GM18951 (cell line): ENCODE data around the gene ABCB10.

Source experiments
- POLR2A ChIP-seq: IDR thresholded peaks from 4 replicates; pipeline ENCODE4 v1.6.1; 2011; ENCODE audit warnings: mild to moderate bottlenecking; ENCODE audit not compliant: insufficient read length, insufficient read depth; ENCODE audit errors: extremely low read depth
- in situ Hi-C: fragments of 300-500 bp; cut with MboI; formaldehyde crosslinking; loops from one replicate; pipeline ENCODE4 v1.12.0; 2022; ENCODE audit warnings: low sequenced_read_pairs, mixed read lengths, inconsistent platforms; ENCODE audit not compliant: unreplicated experiment

The ABCB10 gene

GRCh38 chr1:229582715-229583114, 24.2 kb upstream of the ABCB10 start:
- in situ Hi-C loops = no loop called here
- TF ChIP-seq POLR2A = no peak

GRCh38 chr1:229582011-229582694, 23.6 kb upstream of the ABCB10 start:
- no peak for TF ChIP-seq POLR2A
- in situ Hi-C loops = no loop called here

- in situ Hi-C loops = no loop called here
- no peak for TF ChIP-seq POLR2A
Measured at GRCh38 chr1:229581485-229581884, 23.0 kb upstream of the ABCB10 start.

DNA sequence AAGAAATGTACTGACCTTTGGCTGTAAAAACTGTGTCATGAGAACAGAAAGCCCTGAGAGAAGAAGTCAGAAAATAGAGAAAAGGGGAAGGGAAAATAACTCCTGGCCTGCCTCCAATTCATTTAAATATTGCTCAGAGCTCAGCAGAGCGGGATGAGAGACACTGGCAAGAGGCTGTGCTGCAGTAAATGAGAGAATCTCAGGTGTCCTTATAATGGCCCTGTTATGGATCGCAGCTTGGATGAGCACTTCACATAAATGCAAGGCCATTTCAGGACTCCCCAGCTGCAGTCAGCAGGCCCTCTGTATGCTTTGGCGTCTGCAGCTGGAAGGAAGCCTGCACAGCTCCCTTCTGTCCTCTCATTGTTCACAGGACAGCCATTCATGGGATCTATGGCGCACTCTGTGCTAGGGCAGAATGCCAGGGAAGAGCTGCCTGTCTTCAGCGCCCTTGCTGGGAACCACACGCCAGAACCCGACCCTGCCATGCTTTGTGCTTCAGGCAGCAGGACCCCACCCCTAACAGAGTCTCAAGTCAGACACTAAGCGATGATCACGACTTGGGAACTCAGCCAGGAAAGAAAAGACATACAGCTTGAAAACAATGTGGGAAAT, 20.7 kb upstream of the ABCB10 start:
- in situ Hi-C loops = no loop called here
- TF ChIP-seq POLR2A = no peak

GRCh38 chr1:229578168-229579058, 19.9 kb upstream of the ABCB10 start:
- TF ChIP-seq POLR2A = no peak
- in situ Hi-C loops = no loop called here

- TF ChIP-seq POLR2A = no peak
- in situ Hi-C loops = no loop called here
Measured at GRCh38 chr1:229574679-229575442, 16.4 kb upstream of the ABCB10 start.

GRCh38 chr1:229572286-229572685, 13.8 kb upstream of the ABCB10 start:
- no peak for TF ChIP-seq POLR2A
- in situ Hi-C loops = no loop called here

DNA sequence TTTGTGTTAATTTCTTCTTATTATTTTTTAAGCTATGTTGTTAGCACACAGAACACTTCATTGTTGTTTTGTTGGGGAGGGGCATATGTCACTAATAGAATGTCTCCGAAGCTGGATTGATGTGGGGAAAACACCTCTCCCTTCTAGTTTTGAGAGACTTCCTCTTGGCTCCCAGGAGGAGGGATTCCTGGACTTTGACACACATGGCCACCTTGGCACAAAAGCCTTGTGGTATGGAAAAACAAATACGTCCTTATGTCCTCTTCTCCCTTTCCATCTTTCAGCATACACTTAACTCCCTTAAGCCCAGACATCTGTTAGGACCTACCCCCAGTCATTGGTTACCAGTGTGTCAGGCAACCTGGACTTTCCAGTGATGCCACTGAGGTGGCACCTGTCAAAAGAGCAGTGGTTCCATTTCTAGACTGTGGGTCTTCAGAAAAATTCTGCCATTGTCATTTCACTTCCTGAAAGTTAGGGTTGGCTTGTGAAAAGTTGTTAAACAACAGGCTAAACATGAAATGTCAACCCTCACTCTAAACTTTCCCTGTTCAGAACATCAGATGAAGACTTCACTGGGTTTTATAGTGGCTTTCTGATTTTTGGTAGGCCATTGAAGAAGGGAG, 12.5 kb upstream of the ABCB10 start:
- TF ChIP-seq POLR2A = no peak
- in situ Hi-C loops = no loop called here

- no peak for TF ChIP-seq POLR2A
- in situ Hi-C loops = no loop called here
Measured at GRCh38 chr1:229570305-229570704, 11.8 kb upstream of the ABCB10 start.

DNA sequence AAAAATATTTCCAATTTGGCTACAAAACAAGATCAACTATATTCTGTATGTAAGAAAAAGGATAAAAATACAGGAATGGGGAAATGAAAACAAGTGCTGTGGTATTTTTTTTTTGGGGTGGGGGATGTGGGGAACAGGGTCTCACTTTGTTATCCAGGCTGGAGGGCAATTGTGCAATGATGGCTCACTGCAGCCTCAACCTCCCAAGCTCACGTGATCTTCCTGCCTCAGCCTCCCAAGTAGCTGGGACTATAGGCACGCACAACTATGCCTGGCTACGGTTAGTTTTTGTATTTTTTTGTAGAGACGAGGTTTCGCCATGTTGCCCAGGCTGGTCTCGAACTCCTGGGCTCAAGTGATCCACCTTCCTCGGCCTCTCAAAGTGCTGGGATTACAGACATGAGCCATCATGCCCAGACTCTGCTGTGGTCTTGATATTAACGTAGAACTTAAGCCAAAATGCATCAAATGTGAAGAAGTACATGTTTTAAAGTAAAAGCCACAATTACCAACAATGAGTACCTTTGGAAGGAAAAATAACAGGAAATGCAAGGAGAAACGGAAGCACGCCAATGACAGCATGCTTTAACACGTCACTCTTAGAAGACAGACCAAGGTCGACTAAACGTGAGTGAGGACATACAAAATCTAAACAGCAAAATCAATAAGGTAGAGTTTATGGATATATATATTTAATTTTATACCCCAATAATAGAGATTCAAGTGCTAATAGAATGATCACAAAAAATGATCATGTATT, 8.8 kb upstream of the ABCB10 start:
- no peak for TF ChIP-seq POLR2A
- in situ Hi-C loops = no loop called here

GRCh38 chr1:229563701-229564100, 5.2 kb upstream of the ABCB10 start:
- in situ Hi-C loops = no loop called here
- TF ChIP-seq POLR2A = no peak

DNA sequence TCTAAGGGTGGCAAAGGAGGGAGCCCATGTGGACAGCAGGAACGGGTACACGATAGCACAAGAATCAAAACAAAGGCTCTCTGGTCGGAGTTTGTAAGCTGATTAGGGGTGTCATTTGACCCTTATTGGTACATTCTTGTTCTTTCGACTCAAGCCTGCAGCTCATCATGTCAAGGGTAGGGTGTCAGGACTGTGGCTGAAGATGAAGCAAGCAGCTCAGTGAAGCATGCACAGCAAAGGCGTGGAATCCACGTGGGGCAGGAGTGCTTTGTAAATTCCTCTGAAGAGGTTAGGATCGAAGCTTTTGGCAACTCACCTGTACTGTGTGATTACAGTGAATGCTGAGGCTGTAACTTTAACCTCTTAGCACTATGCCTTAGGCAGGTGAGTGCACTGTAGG, 4.7 kb upstream of the ABCB10 start:
- TF ChIP-seq POLR2A = no peak
- in situ Hi-C loops = no loop called here
